Upper lobe of left lung (tissue), 6 donors: ENCODE data around the gene ARHGAP21. TPM values are rescaled to one million over a fixed set of nuclear protein-coding genes. Genes with fewer than 3 reads are reported as not detected.

ENCODE experiments used
- ATAC-seq, 2 donors: fragments of 200-7000 bp; cut with Tn5 transposase; one replicate each; pipeline ENCODE4 v1.9.1; 2022; ENCODE audit warnings: mild to moderate bottlenecking in 2 of 2, moderate library complexity in 2 of 2; ENCODE audit not compliant: low FRiP score in 2 of 2
- DNase-seq, 2 donors: peaks; one replicate each; pipeline ENCODE4 v3.0.0-alpha.2; 2019 to 2020
- H3K27ac ChIP-seq, 4 donors: fragments of 200-600 bp; sonication (generic); one replicate each; pipeline ENCODE4 v1.5.1; 2016 to 2019
- H3K27me3 ChIP-seq, 4 donors: fragments of 200-600 bp; sonication (generic); one replicate each; pipeline ENCODE4 v1.5.1; 2017 to 2019
- H3K36me3 ChIP-seq, 4 donors: fragments of 200-600 bp; sonication (generic); one replicate each; pipeline ENCODE4 v1.5.1; 2016 to 2019
- H3K4me1 ChIP-seq, 4 donors: fragments of 200-600 bp; sonication (generic); one replicate each; pipeline ENCODE4 v1.5.1; 2018 to 2019
- H3K4me3 ChIP-seq, 4 donors: fragments of 200-600 bp; sonication (generic); one replicate each; pipeline ENCODE4 v1.5.1; 2017 to 2019; ENCODE audit warnings: mild to moderate bottlenecking in 2 of 4, moderate library complexity in 1 of 4
- H3K9me3 ChIP-seq, 4 donors: fragments of 200-600 bp; sonication (generic); one replicate each; pipeline ENCODE4 v1.5.1; 2018 to 2019
- EP300 ChIP-seq, 4 donors: sonication (generic); formaldehyde crosslinking; IDR thresholded peaks; one replicate each; pipeline ENCODE4 v1.5.1; 2017; ENCODE audit warnings: antibody characterized with exemption in 4 of 4, control low read depth in 2 of 4
- POLR2A ChIP-seq, 4 donors: fragments of 450-650 bp; IDR thresholded peaks; one replicate each; pipeline ENCODE4 v1.5.1; 2016 to 2017; ENCODE audit warnings: antibody characterized with exemption in 4 of 4, mild to moderate bottlenecking in 2 of 4
- POLR2AphosphoS5 ChIP-seq, 2 donors: sonication (generic); formaldehyde crosslinking; IDR thresholded peaks; one replicate each; pipeline ENCODE4 v1.5.1; 2017; ENCODE audit warnings: antibody characterized with exemption in 2 of 2
- WGBS, 2 donors: methylation state at CpG; one replicate each; pipeline ENCODE4 v1.1.5; 2017 to 2018; 5-methylcytosine and 5-hydroxymethylcytosine counted together
- total RNA-seq, 6 donors: library from RNA; depleted of rRNA in 4 of 6; stranded (reverse); fragments of >200 nt in 4 of 6; gene quantifications; one replicate each; pipeline versions ENCODE4 v1.1.0 to v1.2.1, GENCODE V29; 2016 to 2021
- TF ChIP-seq, protein P1 (sequence below), 6 experiments: fragments of 450-650 bp in 4 of 6; fragments of 200-600 bp in 2 of 6; sonication (generic) in 2 of 6; IDR thresholded peaks; one replicate each; pipeline ENCODE4 v1.5.1; 2016 to 2019; ENCODE audit warnings: antibody characterized with exemption in 6 of 6
- donor health status: DM: no; HTN: no; CAD: no; lungs with moderate emphysema.
- donor health status: DM: no; HTN: yes; CAD: no; lungs with severe emphysema.

Gene ARHGAP21
- total RNA-seq, 6 donors from 2014 or later, result 63.9 to 88.8 (median 73.5) TPM

DNA sequence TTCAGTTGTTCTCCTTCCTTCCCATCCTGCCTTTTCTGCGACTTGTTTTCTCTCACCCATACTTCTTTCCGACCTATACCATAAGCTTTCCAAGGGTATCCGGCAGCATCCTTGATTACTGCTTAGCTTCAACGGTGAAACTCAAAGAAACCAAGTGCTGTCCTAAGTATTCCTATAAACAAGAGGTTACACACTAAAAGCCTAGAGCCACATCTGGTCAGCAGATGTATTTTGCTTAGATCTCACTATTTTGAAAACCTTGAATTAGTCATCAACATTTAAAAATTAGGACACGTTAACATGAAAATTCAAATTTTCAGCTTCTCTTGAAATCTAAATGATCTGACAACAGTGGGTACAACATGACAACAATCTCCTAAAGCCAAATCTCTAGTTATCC is 20.0 kb downstream of the ARHGAP21 start:
- H3K4me3 ChIP-seq, result no peak overlapping the region
- H3K36me3 ChIP-seq, result no peaks in the 10 kb centered on the region
- ATAC-seq (no peak), DNase-seq (no peak)
- no peak overlapping the region for H3K27ac ChIP-seq
- H3K9me3 ChIP-seq, result no peaks in the 10 kb centered on the region
- WGBS, 2 donors, result 94 to 97% methylated on average over 5 of the region's 5 CpGs
- H3K4me1 ChIP-seq, result peaks cover 13 to 31% (median 24%) of the 10 kb centered on the region in 4 donors
- TF ChIP-seq, protein P1, sequence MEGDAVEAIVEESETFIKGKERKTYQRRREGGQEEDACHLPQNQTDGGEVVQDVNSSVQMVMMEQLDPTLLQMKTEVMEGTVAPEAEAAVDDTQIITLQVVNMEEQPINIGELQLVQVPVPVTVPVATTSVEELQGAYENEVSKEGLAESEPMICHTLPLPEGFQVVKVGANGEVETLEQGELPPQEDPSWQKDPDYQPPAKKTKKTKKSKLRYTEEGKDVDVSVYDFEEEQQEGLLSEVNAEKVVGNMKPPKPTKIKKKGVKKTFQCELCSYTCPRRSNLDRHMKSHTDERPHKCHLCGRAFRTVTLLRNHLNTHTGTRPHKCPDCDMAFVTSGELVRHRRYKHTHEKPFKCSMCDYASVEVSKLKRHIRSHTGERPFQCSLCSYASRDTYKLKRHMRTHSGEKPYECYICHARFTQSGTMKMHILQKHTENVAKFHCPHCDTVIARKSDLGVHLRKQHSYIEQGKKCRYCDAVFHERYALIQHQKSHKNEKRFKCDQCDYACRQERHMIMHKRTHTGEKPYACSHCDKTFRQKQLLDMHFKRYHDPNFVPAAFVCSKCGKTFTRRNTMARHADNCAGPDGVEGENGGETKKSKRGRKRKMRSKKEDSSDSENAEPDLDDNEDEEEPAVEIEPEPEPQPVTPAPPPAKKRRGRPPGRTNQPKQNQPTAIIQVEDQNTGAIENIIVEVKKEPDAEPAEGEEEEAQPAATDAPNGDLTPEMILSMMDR (IDR thresholded peaks at IDR 0.05), result no peak
- TF ChIP-seq POLR2A (IDR thresholded peaks at IDR 0.05) (no peak), EP300 (IDR thresholded peaks at IDR 0.05) (no peak), POLR2AphosphoS5 (IDR thresholded peaks at IDR 0.05) (no peak)
- H3K27me3 ChIP-seq, result no peaks in the 10 kb centered on the region

DNA sequence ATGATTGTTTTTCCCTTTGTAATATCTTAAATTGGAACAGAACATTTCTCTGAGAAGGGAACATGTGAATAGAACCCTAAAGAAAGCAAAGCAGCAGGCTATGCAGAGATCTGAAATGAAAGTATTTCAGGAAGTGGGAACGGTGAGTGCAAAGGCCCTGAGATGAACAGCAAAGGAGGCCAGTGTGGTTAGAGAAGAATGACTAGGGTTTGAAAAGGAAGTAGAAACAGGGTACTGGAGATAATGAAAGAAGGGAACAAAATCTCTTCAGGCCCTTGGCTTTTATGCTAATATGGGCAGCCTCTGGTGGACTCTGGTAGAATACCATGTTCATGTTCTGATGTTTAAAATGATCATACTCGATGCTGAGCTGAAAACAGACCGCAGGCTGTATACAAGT is 22.2 kb downstream of the ARHGAP21 start:
- Histone ChIP-seq H3K4me3 (no peak overlapping the region), H3K36me3 (no peaks in the 10 kb centered on the region), H3K27me3 (no peaks in the 10 kb centered on the region), H3K4me1 (peaks cover 8 to 16% (median 11%) of the 10 kb centered on the region in 4 donors), H3K27ac (no peak overlapping the region), H3K9me3 (no peaks in the 10 kb centered on the region)
- 82 to 83% methylated on average over 3 of the region's 3 CpGs for WGBS, 2 donors
- no peak for DNase-seq
- no peak for ATAC-seq
- TF ChIP-seq POLR2AphosphoS5 (IDR thresholded peaks at IDR 0.05) (no peak), EP300 (IDR thresholded peaks at IDR 0.05) (no peak), POLR2A (IDR thresholded peaks at IDR 0.05) (no peak)
- TF ChIP-seq, protein P1 (IDR thresholded peaks at IDR 0.05), result no peak

GRCh38 chr10:24700948-24701347 is 22.7 kb downstream of the ARHGAP21 start:
- 84 to 87% methylated on average over 6 of the region's 6 CpGs for WGBS, 2 donors
- Histone ChIP-seq H3K27ac (no peak overlapping the region), H3K9me3 (no peaks in the 10 kb centered on the region), H3K27me3 (no peaks in the 10 kb centered on the region), H3K36me3 (no peaks in the 10 kb centered on the region), H3K4me3 (no peak overlapping the region), H3K4me1 (peaks cover 3 to 14% (median 8%) of the 10 kb centered on the region in 4 donors)
- DNase-seq (no peak), ATAC-seq (no peak)
- TF ChIP-seq POLR2AphosphoS5 (IDR thresholded peaks at IDR 0.05), result no peak
- no peak for TF ChIP-seq POLR2A (IDR thresholded peaks at IDR 0.05)
- TF ChIP-seq, protein P1 (IDR thresholded peaks at IDR 0.05), result no peak
- TF ChIP-seq EP300 (IDR thresholded peaks at IDR 0.05), result no peak

DNA sequence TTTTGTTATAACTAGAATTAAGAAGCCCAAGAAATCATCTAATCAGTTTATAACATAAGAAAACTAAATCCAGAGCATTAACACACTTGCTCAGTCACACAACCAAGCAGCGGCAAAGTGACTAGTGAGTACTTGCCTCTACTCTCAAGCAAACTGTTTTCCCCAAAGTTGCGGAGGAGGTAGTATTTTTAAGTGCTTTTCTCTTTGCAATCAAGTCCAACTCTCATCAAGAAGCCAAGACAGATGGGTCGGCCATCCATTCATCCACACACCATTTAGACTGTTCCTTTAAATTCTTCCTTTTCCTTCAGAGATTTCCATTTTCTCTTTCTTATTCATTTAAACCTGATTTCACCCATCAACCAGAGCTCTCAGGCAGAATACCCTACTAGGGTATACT is 25.4 kb downstream of the ARHGAP21 start:
- Histone ChIP-seq H3K4me3 (no peak overlapping the region), H3K27ac (no peak overlapping the region), H3K4me1 (peaks cover 0 to 14% (median 3%) of the 10 kb centered on the region in 4 donors), H3K27me3 (no peaks in the 10 kb centered on the region), H3K36me3 (no peaks in the 10 kb centered on the region), H3K9me3 (no peaks in the 10 kb centered on the region)
- 92 to 95% methylated on average over 3 of the region's 3 CpGs for WGBS, 2 donors
- TF ChIP-seq POLR2A (IDR thresholded peaks at IDR 0.05), result no peak
- TF ChIP-seq, protein P1 (IDR thresholded peaks at IDR 0.05), result no peak
- no peak for TF ChIP-seq POLR2AphosphoS5 (IDR thresholded peaks at IDR 0.05)
- TF ChIP-seq EP300 (IDR thresholded peaks at IDR 0.05), result no peak
- ATAC-seq (no peak), DNase-seq (no peak)

- Histone ChIP-seq H3K4me3 (no peak overlapping the region), H3K27me3 (no peaks in the 10 kb centered on the region), H3K4me1 (peaks cover 0 to 14% (median 3%) of the 10 kb centered on the region in 4 donors), H3K9me3 (no peaks in the 10 kb centered on the region), H3K36me3 (no peaks in the 10 kb centered on the region), H3K27ac (no peak overlapping the region)
- ATAC-seq (no peak), DNase-seq (no peak)
- TF ChIP-seq EP300 (IDR thresholded peaks at IDR 0.05) (no peak), POLR2AphosphoS5 (IDR thresholded peaks at IDR 0.05) (no peak), POLR2A (IDR thresholded peaks at IDR 0.05) (no peak)
- TF ChIP-seq, protein P1 (IDR thresholded peaks at IDR 0.05), result no peak
- WGBS, 2 donors, result 94 to 98% methylated on average over 2 of the region's 2 CpGs
These were observed 26.6 kb downstream of the ARHGAP21 start for GRCh38 chr10:24697080-24697479.
